DOHH2 (cell line): ENCODE measurements around the gene MACROD2.

Experiments
- H3F3A ChIP-seq: fragments of 200-600 bp; sonication (generic), shearing (Covaris generic); 2 replicates; pipeline ENCODE4 v1.6.0; 2016; ENCODE audit warnings: antibody characterized with exemption, mild to moderate bottlenecking; ENCODE audit not compliant: control insufficient read depth, insufficient read depth
- H3K27ac ChIP-seq: fragments of 200-600 bp; sonication (generic); 2 replicates; pipeline ENCODE4 v1.5.1; 2014; ENCODE audit warnings: low read depth, mild to moderate bottlenecking, low read length, moderate library complexity
- H3K27me3 ChIP-seq: fragments of 200-600 bp; sonication (generic); 2 replicates; pipeline ENCODE4 v1.6.1; 2014; ENCODE audit warnings: mild to moderate bottlenecking, low read length, mixed read lengths; ENCODE audit not compliant: control insufficient read depth
- H3K36me3 ChIP-seq: fragments of 200-600 bp; sonication (generic); 2 replicates; pipeline ENCODE4 v1.6.1; 2014; ENCODE audit warnings: mild to moderate bottlenecking, low read length, moderate library complexity, mixed read lengths; ENCODE audit not compliant: control insufficient read depth
- H3K4me1 ChIP-seq: fragments of 200-600 bp; sonication (generic); 2 replicates; pipeline ENCODE4 v1.6.1; 2014; ENCODE audit warnings: mild to moderate bottlenecking, low read length, mixed read lengths; ENCODE audit not compliant: control insufficient read depth
- H3K4me2 ChIP-seq: fragments of 200-600 bp; sonication (generic); 2 replicates; pipeline ENCODE4 v1.6.0; 2014; ENCODE audit warnings: mild to moderate bottlenecking, low read length, moderate library complexity
- H3K4me3 ChIP-seq: fragments of 200-600 bp; sonication (generic); 2 replicates; pipeline ENCODE4 v1.5.1; 2014; ENCODE audit warnings: mild to moderate bottlenecking, low read length, mixed read lengths
- H3K79me2 ChIP-seq: fragments of 200-600 bp; sonication (generic); 2 replicates; pipeline ENCODE4 v1.6.1; 2014; ENCODE audit warnings: mild to moderate bottlenecking, low read length, mixed read lengths; ENCODE audit not compliant: control insufficient read depth
- H3K9me2 ChIP-seq: fragments of 200-600 bp; sonication (generic); replicated peaks from 2 replicates; pipeline ENCODE4 v1.6.1; 2014; ENCODE audit warnings: mild to moderate bottlenecking, low read length, mixed read lengths; ENCODE audit not compliant: control insufficient read depth
- H3K9me3 ChIP-seq: fragments of 200-600 bp; sonication (generic); 2 replicates; pipeline ENCODE4 v1.6.1; 2014; ENCODE audit warnings: antibody characterized with exemption, low read length, mixed read lengths; ENCODE audit not compliant: control insufficient read depth, insufficient read depth
- H4K20me1 ChIP-seq: fragments of 200-600 bp; sonication (generic); 2 replicates; pipeline ENCODE4 v1.6.0; 2014; ENCODE audit warnings: low read depth, mild to moderate bottlenecking, antibody characterized with exemption, low read length, moderate library complexity; ENCODE audit not compliant: control insufficient read depth, insufficient read depth
- EZH2phosphoT487 ChIP-seq: fragments of 200-600 bp; sonication (generic); IDR thresholded peaks from 2 replicates; pipeline ENCODE4 v1.6.1; 2017; ENCODE audit warnings: borderline replicate concordance, mild to moderate bottlenecking, antibody characterized with exemption, low read length, moderate library complexity, mixed read lengths
- TF ChIP-seq, protein P1 (sequence below): fragments of 200-600 bp; sonication (generic); IDR thresholded peaks from one replicate; pipeline ENCODE4 v1.5.1; 2014; ENCODE audit warnings: antibody characterized with exemption, mild to moderate bottlenecking, low read depth, low read length; ENCODE audit not compliant: poor library complexity, severe bottlenecking

The MACROD2 gene

DNA sequence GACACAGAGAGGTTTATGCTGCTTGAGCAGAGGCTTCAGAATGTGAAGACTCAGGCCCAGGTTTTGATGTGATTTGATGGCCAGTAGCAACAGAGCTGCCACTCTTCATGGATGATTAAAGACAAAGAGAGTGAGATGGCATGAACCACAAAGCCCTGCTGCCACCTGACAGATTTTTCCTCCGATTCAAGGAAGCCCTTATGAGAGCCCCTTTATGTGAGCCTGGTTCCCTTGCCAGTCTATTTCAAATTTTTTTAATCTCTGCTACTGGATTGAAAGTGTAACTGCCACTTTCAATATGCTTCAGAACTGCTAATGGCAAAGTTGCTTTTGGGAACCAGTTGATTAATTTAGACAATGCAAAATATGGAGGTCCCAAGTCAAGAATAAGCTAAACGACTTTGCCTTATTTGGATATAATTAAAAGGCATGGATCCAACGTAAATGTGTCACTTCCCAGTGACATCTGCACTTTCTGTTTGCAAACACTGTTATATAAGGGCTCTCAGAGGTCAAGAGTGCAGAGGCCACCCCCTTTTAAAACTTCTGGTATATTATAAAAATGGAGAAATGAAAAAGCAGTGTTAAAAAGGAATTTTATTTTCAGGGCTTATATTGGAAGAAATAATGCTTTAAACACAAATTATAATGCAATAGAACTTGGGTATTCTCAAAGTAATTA lies 581.0 kb downstream of the MACROD2 start:
- Histone ChIP-seq H3K79me2 (no peaks in the 10 kb centered on the region), H3K4me1 (no peaks in the 10 kb centered on the region), H3F3A (no peaks in the 10 kb centered on the region), H3K4me2 (no peak overlapping the region), H3K4me3 (no peak overlapping the region), H3K27ac (no peak overlapping the region), H3K27me3 (no peaks in the 10 kb centered on the region), H3K36me3 (no peaks in the 10 kb centered on the region), H3K9me2 (no peaks in the 10 kb centered on the region), H4K20me1 (no peaks in the 10 kb centered on the region), H3K9me3 (no peaks in the 10 kb centered on the region)
- TF ChIP-seq, protein P1, sequence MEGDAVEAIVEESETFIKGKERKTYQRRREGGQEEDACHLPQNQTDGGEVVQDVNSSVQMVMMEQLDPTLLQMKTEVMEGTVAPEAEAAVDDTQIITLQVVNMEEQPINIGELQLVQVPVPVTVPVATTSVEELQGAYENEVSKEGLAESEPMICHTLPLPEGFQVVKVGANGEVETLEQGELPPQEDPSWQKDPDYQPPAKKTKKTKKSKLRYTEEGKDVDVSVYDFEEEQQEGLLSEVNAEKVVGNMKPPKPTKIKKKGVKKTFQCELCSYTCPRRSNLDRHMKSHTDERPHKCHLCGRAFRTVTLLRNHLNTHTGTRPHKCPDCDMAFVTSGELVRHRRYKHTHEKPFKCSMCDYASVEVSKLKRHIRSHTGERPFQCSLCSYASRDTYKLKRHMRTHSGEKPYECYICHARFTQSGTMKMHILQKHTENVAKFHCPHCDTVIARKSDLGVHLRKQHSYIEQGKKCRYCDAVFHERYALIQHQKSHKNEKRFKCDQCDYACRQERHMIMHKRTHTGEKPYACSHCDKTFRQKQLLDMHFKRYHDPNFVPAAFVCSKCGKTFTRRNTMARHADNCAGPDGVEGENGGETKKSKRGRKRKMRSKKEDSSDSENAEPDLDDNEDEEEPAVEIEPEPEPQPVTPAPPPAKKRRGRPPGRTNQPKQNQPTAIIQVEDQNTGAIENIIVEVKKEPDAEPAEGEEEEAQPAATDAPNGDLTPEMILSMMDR = no peak

DNA sequence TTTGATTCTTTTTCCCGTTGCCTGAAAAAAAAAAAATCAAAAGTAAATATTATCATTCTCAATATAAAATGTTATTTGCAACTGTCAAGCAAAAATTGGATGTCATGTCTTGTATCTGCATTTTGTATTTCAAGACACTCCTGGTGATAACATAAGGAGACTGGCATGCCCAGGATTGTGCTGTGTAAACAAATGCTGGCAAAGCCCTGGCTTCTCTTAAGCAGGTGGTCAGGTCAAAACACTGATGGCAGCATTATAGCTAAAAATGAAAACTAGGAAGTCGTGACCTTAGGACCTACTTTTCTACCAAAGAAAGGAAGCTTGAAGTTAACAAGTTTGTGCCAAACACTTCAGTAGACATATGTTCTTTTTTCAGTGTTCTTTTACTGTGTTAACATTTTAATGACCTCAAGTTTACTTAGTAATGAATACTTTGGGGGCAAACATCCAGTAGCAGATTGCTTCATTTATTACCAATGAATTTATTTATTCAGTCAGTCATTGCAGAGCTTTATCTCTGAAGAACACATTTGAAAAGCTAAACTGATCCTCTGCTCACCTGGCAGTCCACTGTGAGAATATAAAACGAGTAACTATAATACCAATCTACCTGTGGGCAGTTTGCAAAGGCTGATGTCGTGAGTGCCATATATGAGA lies 585.2 kb downstream of the MACROD2 start:
- TF ChIP-seq, protein P1 = no peak
- no peak for TF ChIP-seq EZH2phosphoT487
- Histone ChIP-seq H3K4me3 (no peak overlapping the region), H4K20me1 (no peaks in the 10 kb centered on the region), H3K9me2 (no peaks in the 10 kb centered on the region), H3K27me3 (no peaks in the 10 kb centered on the region), H3K79me2 (no peaks in the 10 kb centered on the region), H3F3A (no peaks in the 10 kb centered on the region), H3K4me2 (no peak overlapping the region), H3K9me3 (no peaks in the 10 kb centered on the region), H3K36me3 (no peaks in the 10 kb centered on the region), H3K4me1 (no peaks in the 10 kb centered on the region), H3K27ac (no peak overlapping the region)

DNA sequence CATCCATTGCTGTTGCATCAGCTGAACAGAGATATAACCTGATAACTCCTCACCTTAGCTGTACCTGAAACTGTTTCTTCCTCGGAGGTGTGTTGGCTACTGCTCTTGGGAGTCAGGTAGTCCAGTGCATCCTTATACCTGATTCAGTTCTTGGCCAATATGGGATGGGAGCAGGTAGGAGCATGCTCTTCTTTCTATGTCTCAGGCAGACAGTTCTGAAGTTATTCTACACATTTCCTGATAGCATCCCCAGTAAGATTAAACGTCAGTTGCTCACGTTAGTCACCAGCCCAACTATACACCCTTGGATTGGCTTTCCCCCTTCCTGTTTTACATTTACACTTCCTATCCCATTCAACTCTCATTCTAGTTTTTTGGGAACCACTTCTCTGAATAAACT lies 586.4 kb downstream of the MACROD2 start:
- H3K4me1 ChIP-seq = no peaks in the 10 kb centered on the region
- H3K36me3 ChIP-seq = no peaks in the 10 kb centered on the region
- no peaks in the 10 kb centered on the region for H3K9me2 ChIP-seq
- H3K4me2 ChIP-seq = no peak overlapping the region
- H3K9me3 ChIP-seq = no peaks in the 10 kb centered on the region
- H3K4me3 ChIP-seq = no peak overlapping the region
- no peaks in the 10 kb centered on the region for H3K27me3 ChIP-seq
- H3K27ac ChIP-seq = no peak overlapping the region
- TF ChIP-seq, protein P1 = no peak
- TF ChIP-seq EZH2phosphoT487 = no peak
- no peaks in the 10 kb centered on the region for H3F3A ChIP-seq
- no peaks in the 10 kb centered on the region for H4K20me1 ChIP-seq
- no peaks in the 10 kb centered on the region for H3K79me2 ChIP-seq
